ENCODE results near the gene SEMA3F.
"Not testable (repeated sequence)": the region's sequence is repeated elsewhere in the genome, so short reads cannot be mapped to it uniquely, and the experiment has no call there.

SEMA3F gene

GRCh38 chr3:50207359-50208042, 52.4 kb downstream of the SEMA3F start:
- in situ Hi-C loops (cut with MboI; ENCODE audit: low sequenced_read_pairs) = no loop called here

- in situ Hi-C loops (cut with MboI; ENCODE audit: low sequenced_read_pairs) = no loop called here
Measured at GRCh38 chr3:50208677-50209344, 53.7 kb downstream of the SEMA3F start.

GRCh38 chr3:50210176-50210509, 55.0 kb downstream of the SEMA3F start:
- in situ Hi-C loops (cut with MboI; ENCODE audit: low sequenced_read_pairs) = no loop called here

- in situ Hi-C loops (cut with MboI; ENCODE audit: low sequenced_read_pairs) = no loop called here
Measured at GRCh38 chr3:50210510-50211367, 55.6 kb downstream of the SEMA3F start.

GRCh38 chr3:50211368-50211717, 56.2 kb downstream of the SEMA3F start:
- in situ Hi-C loops (cut with MboI; ENCODE audit: low sequenced_read_pairs) = not testable (repeated sequence)

- in situ Hi-C loops (cut with MboI; ENCODE audit: low sequenced_read_pairs) = no loop called here
Measured at GRCh38 chr3:50211930-50212329, 56.8 kb downstream of the SEMA3F start.

GRCh38 chr3:50212502-50212901, 57.4 kb downstream of the SEMA3F start:
- in situ Hi-C loops (cut with MboI; ENCODE audit: low sequenced_read_pairs) = no loop called here

- in situ Hi-C loops (cut with MboI; ENCODE audit: low sequenced_read_pairs) = no loop called here
Measured at GRCh38 chr3:50212971-50213370, 57.8 kb downstream of the SEMA3F start.

- in situ Hi-C loops (cut with MboI; ENCODE audit: low sequenced_read_pairs) = no loop called here
Measured at GRCh38 chr3:50213373-50213772, 58.2 kb downstream of the SEMA3F start.

GRCh38 chr3:50214824-50215223, 59.7 kb downstream of the SEMA3F start:
- in situ Hi-C loops (cut with MboI; ENCODE audit: low sequenced_read_pairs) = no loop called here

- in situ Hi-C loops (cut with MboI; ENCODE audit: low sequenced_read_pairs) = no loop called here
Measured at GRCh38 chr3:50215529-50215928, 60.4 kb downstream of the SEMA3F start.

- in situ Hi-C loops (cut with MboI; ENCODE audit: low sequenced_read_pairs) = no loop called here
Measured at GRCh38 chr3:50217681-50218080, 62.6 kb downstream of the SEMA3F start.

GRCh38 chr3:50218448-50218847, 63.3 kb downstream of the SEMA3F start:
- in situ Hi-C loops (cut with MboI; ENCODE audit: low sequenced_read_pairs) = no loop called here

GRCh38 chr3:50219285-50219684, 64.2 kb downstream of the SEMA3F start:
- in situ Hi-C loops (cut with MboI; ENCODE audit: low sequenced_read_pairs) = no loop called here

GRCh38 chr3:50220109-50220508, 65.0 kb downstream of the SEMA3F start:
- in situ Hi-C loops (cut with MboI; ENCODE audit: low sequenced_read_pairs) = no loop called here

- in situ Hi-C loops (cut with MboI; ENCODE audit: low sequenced_read_pairs) = no loop called here
Measured at GRCh38 chr3:50221051-50221410, 65.9 kb downstream of the SEMA3F start.

GRCh38 chr3:50221411-50222168, 66.5 kb downstream of the SEMA3F start:
- in situ Hi-C loops (cut with MboI; ENCODE audit: low sequenced_read_pairs) = no loop called here

- in situ Hi-C loops (cut with MboI; ENCODE audit: low sequenced_read_pairs) = no loop called here
Measured at GRCh38 chr3:50222169-50222528, 67.0 kb downstream of the SEMA3F start.

GRCh38 chr3:50224639-50225038, 69.5 kb downstream of the SEMA3F start:
- in situ Hi-C loops (cut with MboI; ENCODE audit: low sequenced_read_pairs) = no loop called here

- in situ Hi-C loops (cut with MboI; ENCODE audit: low sequenced_read_pairs) = no loop called here
Measured at GRCh38 chr3:50226888-50227389, 71.8 kb downstream of the SEMA3F start.

Measured in HL-60/S4 treated with retinoic acid at 250 ng/mL for 4 days and 3 days (cell line).